HG03439 (cell line): ENCODE data around the gene PSME4.
"Not testable (repeated sequence)": the region's sequence is repeated elsewhere in the genome, so short reads cannot be mapped to it uniquely, and the experiment has no call there.

ENCODE experiments used
- ATAC-seq: cut with Tn5 transposase; IDR thresholded peaks from one replicate; pipeline ENCODE4 v1.9.1; 2021; ENCODE audit warnings: mild to moderate bottlenecking, moderate library complexity; ENCODE audit not compliant: unreplicated experiment

PSME4 gene

DNA sequence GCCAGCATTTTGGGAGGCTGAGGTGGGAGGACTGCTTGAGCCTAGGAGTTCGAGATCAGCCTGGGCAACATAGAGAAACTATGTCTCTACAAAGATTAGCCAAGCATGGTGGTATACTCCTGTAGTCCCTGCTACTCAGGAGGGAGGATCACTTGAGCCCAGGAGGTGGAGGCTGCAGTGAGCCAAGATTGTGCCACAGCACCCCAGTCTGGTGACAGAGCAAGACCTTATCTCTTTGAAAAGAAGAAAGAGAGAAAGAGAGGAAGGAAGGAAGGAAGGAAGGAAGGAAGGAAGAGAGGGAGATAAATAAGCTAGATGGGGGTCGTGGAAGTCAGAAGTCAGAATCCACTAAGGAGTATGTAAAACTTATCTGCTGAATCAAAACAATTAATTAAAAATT lies 127.2 kb downstream of the PSME4 start:
- ATAC-seq, result no peak

DNA sequence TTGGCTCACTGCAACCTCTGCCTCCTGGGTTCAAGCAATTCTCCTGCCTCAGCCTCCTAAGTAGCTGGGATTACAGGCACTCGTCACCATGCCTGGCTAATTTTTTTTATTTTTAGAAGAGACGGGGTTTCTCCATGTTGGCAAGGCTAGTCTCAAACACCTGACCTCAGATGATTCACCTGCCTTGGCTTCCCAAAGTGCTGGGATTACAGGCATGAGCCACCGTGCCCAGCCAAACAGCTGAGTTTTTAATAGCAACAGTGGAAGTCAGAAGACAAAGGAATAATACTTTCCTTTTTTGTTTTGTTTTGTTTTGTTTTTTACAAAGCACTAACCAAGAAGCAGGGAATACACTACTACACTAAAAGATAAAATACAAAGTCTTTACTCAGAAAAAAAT lies 127.9 kb downstream of the PSME4 start:
- no peak for ATAC-seq

- ATAC-seq, result not testable (repeated sequence)
Measured at GRCh38 chr2:53841651-53842050, 129.1 kb downstream of the PSME4 start.

- ATAC-seq, result no peak
Measured at GRCh38 chr2:53840580-53840979, 130.2 kb downstream of the PSME4 start.

DNA sequence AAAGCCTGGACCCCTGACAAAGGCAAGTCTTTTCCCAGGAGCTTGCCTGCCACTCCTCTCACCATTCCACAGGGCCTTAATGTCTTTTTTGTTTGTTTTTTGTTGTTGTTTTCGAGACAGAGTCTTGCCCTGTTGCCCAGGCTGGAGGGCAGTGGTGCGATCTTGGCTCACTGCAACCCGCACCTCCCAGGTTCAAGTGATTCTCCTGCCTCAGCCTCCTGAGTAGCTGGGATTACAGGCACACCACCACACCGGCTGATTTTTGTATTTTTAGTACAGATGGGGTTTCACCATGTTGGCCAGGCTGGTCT lies 140.9 kb downstream of the PSME4 start:
- not testable (repeated sequence) for ATAC-seq

DNA sequence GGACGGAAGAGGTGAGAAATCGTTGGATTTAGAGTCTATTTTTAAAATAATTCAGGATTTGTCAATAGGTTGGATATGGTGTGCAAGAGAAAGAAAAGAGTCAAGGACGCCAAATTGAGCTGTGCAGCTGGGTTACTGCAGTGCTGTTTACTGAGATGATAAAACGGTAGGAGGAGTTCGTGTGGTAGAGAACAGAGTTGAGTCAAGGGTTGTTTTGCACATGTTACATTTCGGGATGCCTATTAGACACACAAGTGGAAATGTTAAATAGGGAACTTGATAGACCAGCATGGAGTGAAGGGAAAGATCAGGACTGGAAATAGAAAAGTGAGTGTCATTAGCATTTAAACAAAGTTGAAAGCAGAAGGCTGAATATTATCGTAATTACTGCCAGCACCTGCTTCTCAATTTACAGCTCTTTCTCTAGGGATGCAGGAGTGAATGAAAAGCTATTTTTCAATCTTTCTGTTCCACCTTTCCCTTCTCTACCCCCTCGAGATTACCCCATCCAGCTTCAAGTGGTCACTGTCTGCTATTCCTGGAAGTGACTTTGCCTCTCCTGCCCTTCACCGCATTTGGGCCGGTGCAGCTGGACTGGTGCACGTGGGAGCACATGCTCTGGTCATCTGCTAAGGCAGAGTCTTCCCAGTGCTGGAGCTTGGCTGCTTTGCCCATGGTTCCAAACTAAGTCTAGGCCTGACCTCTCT lies 141.4 kb downstream of the PSME4 start:
- no peak for ATAC-seq

DNA sequence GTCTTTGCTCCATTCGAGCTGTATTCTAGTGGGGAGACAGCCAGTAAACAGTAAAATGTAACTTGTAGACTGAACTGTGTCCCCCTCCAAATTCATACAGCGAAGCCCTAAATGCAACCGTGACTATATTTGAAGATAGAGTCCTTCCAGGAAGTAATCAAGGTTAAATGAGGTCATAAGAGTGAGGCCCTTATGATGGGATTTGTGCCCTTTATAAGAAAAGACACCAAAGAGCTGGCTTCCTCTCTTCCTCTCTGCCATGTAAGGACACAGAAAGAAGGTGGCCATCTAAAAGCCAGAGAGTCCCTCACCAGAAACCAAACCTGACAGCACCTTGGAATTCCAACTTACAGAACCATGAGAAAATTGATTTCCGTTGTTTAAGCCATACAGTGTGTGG lies 142.5 kb downstream of the PSME4 start:
- no peak for ATAC-seq

DNA sequence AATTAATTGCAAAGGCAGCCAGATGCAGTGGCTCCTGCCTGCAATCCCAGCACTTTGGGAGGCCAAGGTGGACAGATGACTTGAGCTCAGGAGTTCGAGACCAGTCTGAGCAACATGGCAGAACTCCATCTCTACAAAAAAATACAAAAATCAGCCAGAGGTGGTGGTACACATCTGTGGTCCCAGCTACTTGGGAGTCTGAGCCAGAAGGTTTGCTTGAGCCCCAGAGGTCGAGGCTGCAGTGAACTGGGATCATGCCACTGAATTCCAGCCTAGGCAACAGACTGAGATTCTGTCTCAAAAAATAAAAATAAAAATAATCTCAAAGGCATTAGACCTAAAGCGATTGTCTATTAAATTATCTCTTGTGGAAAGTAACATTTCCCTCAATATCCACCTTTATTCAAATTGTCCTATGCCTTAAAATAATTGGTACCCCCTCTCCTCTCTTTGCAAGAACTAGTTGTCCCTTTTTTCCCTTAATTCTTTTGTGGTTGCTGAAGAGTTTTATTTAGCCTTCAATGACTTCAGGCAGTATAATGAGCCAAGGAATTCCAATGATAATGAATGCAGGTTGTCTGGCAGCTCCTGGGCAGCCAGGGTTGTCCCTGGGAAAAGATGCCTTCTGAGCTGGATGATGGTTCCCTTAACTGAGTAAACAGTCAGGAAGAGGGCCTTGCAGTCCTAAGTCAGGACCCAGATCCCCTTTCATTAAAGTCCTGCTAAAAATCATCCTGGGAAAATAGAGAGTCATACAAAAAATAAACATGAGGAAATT lies 143.2 kb downstream of the PSME4 start:
- no peak for ATAC-seq

- no peak for ATAC-seq
Measured at GRCh38 chr2:53826587-53827397, 144.0 kb downstream of the PSME4 start.

- ATAC-seq, result no peak
Measured at GRCh38 chr2:53826030-53826410, 144.8 kb downstream of the PSME4 start.

DNA sequence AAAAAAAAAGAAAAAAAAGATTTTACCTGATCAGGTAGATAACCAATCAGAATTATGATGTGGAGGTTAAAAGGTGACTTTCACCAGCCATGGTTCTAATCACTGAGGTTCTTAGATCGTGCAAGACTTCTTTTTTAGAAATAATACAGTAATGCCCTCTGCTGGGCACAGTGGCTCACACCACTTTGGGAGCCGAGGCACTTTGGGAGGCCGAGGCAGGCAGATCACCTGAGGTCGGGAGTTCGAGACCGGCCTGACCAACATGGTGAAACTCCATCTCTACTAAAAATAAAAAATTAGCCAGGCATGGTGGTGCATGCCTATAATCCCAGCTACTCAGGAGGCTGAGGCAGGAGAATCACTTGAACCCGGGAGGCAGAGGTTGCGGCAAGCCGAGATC lies 147.2 kb downstream of the PSME4 start:
- not testable (repeated sequence) for ATAC-seq

DNA sequence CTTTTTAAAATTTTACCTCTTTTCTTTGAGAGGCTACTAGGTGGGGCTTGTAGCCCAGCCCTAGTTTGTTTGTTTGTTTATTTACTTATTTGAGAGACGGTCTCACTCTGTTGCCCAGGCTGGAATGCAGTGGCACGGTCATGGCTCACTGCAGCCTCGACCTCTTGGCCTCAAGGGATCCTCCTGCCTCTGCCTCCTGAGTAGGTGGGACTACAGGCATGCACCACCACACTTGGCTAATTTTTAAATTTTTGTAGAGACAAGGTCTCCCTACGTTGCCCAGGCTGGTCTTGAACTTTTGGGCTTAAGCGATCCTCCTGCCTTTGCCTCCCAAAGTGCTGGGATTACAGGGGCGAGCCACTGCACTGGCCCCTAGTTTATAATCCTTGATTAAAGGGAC lies 149.0 kb downstream of the PSME4 start:
- ATAC-seq, result no peak

DNA sequence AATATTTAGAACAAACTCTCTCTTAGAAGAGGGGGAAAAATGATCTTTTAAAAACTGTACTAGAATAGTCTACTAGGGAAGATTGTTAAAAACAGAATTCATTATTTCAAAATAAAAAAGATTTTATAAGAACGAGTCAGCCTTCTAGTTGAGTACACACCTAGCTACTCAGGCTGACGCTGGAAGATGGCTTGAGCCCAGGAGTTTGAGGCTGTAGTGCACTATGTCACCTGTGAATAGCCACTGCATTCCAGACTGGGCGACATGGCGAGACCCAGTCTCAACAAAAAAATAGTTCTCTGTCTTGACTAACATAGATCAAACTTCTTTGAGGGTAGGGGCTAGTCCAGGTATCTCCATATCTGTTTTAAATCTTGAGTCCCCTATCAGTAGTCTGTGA lies 150.1 kb downstream of the PSME4 start:
- no peak for ATAC-seq

- no peak for ATAC-seq
Measured at GRCh38 chr2:53820048-53820447, 150.7 kb downstream of the PSME4 start.

DNA sequence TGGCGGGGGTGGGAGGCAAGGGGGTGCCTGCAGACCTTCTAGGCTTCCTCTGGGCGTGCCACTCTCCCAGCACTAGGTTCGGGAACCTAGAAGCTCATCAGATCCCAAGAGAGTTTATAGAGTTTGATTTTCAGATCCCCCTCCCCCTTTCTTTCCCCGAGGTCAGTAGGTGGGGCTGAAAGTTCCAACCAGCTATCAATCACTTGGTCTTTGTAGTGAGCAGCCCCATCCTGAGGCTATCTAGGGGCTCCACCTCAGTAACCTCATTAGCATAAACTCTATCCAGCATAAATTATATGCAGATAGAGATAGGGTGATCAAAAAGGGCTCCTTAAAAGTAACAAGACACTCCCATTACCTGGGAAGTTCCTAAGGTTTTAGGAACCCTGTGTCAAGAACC lies 151.2 kb downstream of the PSME4 start:
- no peak for ATAC-seq

DNA sequence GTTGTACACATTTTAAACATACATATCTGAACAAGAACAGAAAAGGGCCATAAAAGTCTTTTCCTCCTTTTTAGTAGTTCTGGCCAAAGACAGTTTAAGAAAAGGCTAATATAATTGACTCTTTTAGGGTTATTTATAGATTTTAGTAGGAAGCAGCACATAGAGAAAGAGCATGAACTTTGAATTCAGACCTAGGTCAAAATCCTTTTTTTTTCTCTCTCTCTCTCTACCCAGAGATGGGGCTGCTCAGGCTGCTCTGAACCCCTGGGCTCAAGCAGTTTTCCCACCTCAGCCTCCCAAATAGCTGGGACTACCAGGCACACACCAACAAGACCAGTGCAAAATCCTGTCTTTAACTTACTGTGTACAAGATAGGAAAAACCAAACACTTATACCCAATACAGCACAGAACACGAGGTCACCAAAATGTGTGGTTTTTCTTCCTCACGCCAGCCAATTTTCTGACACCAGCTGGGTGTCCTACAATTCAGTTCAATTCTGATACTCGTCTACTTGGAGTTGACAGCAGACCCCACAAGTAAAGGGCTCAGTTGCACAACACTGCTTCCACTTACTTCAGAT lies 151.8 kb downstream of the PSME4 start:
- no peak for ATAC-seq
